HepG2 (cell line): ENCODE data around the gene NFE2L1. TPM values are rescaled to one million over a fixed set of nuclear protein-coding genes. Genes with fewer than 3 reads are reported as not detected.
"Not testable (repeated sequence)": the region's sequence is repeated elsewhere in the genome, so short reads cannot be mapped to it uniquely, and the experiment has no call there.

ENCODE experiments used
- ATAC-seq: fragments of 200-7000 bp; cut with Tn5 transposase; 3 replicates; pipeline ENCODE4 v1.9.1; 2020; ENCODE audit warnings: mild to moderate bottlenecking, moderate library complexity
- BruUV-seq: library from RNA; stranded (reverse); fragments of 400-500 nt; replicated peaks from 2 replicates; lab custom pipeline; 2021; lab: Mats Ljungman, UMichigan
- CTCF ChIA-PET: fragments of 300-600 bp; formaldehyde crosslinking; extraction: SDS; loops from one replicate; lab custom pipeline; 2021; ENCODE audit warnings: low total read pairs, inconsistent platforms, low intra/inter-chr PET ratio; lab: Yijun Ruan, JAX
- POLR2A ChIA-PET: fragments of 350-600 bp; sonication (Branson Sonifier 250); formaldehyde crosslinking; loops from one replicate; lab custom pipeline; 2020; ENCODE audit warnings: antibody characterized with exemption, inconsistent platforms; lab: Yijun Ruan, JAX
- DNase-seq: peaks from one replicate; pipeline ENCODE4 v3.0.0-alpha.2; 2015; ENCODE audit warnings: low spot score
- FAIRE-seq: peaks from 3 replicates; lab custom pipeline; 2011; peaks lifted over from hg19 to GRCh38; lab: Jason Lieb, UNC
- H2AFZ ChIP-seq: one replicate; pipeline ENCODE4 v1.6.1; 2011; ENCODE audit warnings: low read length, inconsistent platforms
- H3K27ac ChIP-seq: fragments of 300-600 bp; 3 replicates; pipeline ENCODE4 v1.8.0; 2011; ENCODE audit warnings: mixed run types, mild to moderate bottlenecking, mixed read lengths, low read length, inconsistent platforms; ENCODE audit not compliant: insufficient read depth; ENCODE audit errors: extremely low read length
- H3K27me3 ChIP-seq, 2 experiments: fragments of 200-600 bp in 1 of 2; 2 replicates in 1 of 2; 3 replicates in 1 of 2; pipeline versions ENCODE4 v1.6.0 to v1.8.0; 2011; ENCODE audit warnings: low read length in 2 of 2, mild to moderate bottlenecking in 2 of 2, moderate library complexity in 2 of 2, inconsistent platforms in 1 of 2; ENCODE audit not compliant: insufficient read depth in 2 of 2, control insufficient read depth in 1 of 2
- H3K36me3 ChIP-seq, 2 experiments: fragments of 200-600 bp in 1 of 2; replicated peaks in 1 of 2; 2 replicates in 1 of 2; 3 replicates in 1 of 2; pipeline versions ENCODE4 v1.5.1 to v1.8.0; 2011; ENCODE audit warnings: low read length in 2 of 2, inconsistent platforms in 1 of 2; ENCODE audit not compliant: insufficient read depth in 2 of 2, control insufficient read depth in 1 of 2
- H3K4me1 ChIP-seq: 2 replicates; pipeline ENCODE4 v1.5.1; 2012; ENCODE audit warnings: low read length, inconsistent platforms; ENCODE audit not compliant: insufficient read depth
- H3K4me2 ChIP-seq: 2 replicates; pipeline ENCODE4 v1.6.0; 2011; ENCODE audit warnings: low read depth, low read length, inconsistent platforms
- H3K4me3 ChIP-seq, 3 experiments: fragments of 200-600 bp in 1 of 3; sonication (generic), shearing (Covaris generic) in 1 of 3; replicated peaks in 1 of 3; 2 replicates each; pipeline ENCODE4 v1.5.1; 2011 to 2016; ENCODE audit warnings: low read length in 3 of 3, inconsistent platforms in 2 of 3, low read depth in 2 of 3, mild to moderate bottlenecking in 2 of 3, control low read depth in 1 of 3, mixed read lengths in 1 of 3; ENCODE audit not compliant: insufficient read depth in 1 of 3
- H3K79me2 ChIP-seq: one replicate; pipeline ENCODE4 v1.6.1; 2011; ENCODE audit warnings: low read length, inconsistent platforms; ENCODE audit not compliant: insufficient read depth
- H3K9ac ChIP-seq: 2 replicates; pipeline ENCODE4 v1.6.0; 2011; ENCODE audit warnings: mild to moderate bottlenecking, low read depth, low read length, inconsistent platforms; ENCODE audit not compliant: insufficient read depth
- H3K9me3 ChIP-seq: 2 replicates; pipeline ENCODE4 v1.5.1; 2012; ENCODE audit warnings: mild to moderate bottlenecking, low read length
- H4K20me1 ChIP-seq: 2 replicates; pipeline ENCODE4 v1.6.0; 2011; ENCODE audit warnings: inconsistent platforms, mild to moderate bottlenecking, low read length, moderate library complexity; ENCODE audit not compliant: insufficient read depth
- WGBS: methylation state at CpG from one replicate; pipeline ENCODE4 v1.1.6; 2017; ENCODE audit warnings: low lambda C conversion rate; 5-methylcytosine and 5-hydroxymethylcytosine counted together
- in situ Hi-C: cut with HindIII; loops from 2 replicates; pipeline ENCODE4 v1.10.0; 2017; ENCODE audit warnings: low pct_unique_long_range_greater_than_20kb; ENCODE audit not compliant: extremely low pct_ligation_motif_present
- intact Hi-C: fragments of 100-400 bp; cut with micrococcal nuclease; formaldehyde crosslinking; loops from one replicate; pipeline ENCODE4 v1.10.0; 2022; ENCODE audit not compliant: unreplicated experiment
- polyA plus RNA-seq, 8 experiments: library from polyadenylated mRNA; depleted of rRNA in 3 of 8; stranded (reverse) in 7 of 8; unstranded in 1 of 8; fragments of >200 nt; fragmentation: Illumina TruSeq in 4 of 8; extraction: Trizol in 4 of 8; gene quantifications; 2 replicates each; pipeline versions ENCODE4 v1.2.1 to v1.2.3, GENCODE V29; 2011 to 2016; ENCODE audit warnings: low read depth in 4 of 8, missing spikeins in 1 of 8, mixed read lengths in 1 of 8; ENCODE audit not compliant: insufficient read depth in 1 of 8
- total RNA-seq, 5 experiments: library from RNA; depleted of rRNA; stranded (reverse); fragments of >200 nt; fragmentation: Illumina TruSeq; extraction: Trizol; gene quantifications; 2 replicates each; pipeline ENCODE4 v1.2.3, GENCODE V29; 2016; ENCODE audit warnings: low read depth in 1 of 5

Gene NFE2L1
- total and polyA plus RNA-seq, 2 of the 13 experiments (the other 11 are each of a cell fraction or from before 2014, with no cell fraction given) = 67.0 to 234 TPM

DNA sequence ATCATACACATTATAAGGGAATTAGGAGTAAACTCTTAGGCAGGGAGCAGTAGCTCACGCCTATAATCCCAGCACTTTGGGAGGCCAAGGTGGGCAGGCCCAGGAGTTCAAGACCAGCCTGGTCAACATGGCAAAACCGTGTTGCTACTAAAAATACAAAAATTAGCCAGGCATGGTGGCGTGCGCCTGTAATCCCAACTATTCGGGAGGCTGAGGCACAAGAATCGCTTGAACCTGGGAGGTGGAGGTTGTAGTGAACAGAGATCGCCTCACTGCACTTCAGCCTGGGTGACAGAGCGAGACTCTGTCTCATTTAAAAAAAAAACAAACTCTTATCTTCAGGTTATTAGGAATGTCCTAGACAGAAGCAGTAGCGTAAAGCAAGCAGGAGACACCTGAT, 24.7 kb downstream of the NFE2L1 start:
- ChIA-PET CTCF (interaction anchor here (3.3 to 5.4 kb wide), 2 partner anchors 36 to 47 kb away, joined by 19 to 127 read pairs; partner anchors contain the start of gene COPZ2), POLR2A (interaction anchor here (3.4 kb wide), 1 partner anchor 24 kb away, joined by 15 read pairs; the partner anchor contains the start of gene NFE2L1)
- DNase-seq, H2AFZ ChIP-seq, H3K79me2 ChIP-seq, H3K4me2 ChIP-seq, H4K20me1 ChIP-seq, H3K27me3 ChIP-seq, intact Hi-C loops, ATAC-seq, H3K9ac ChIP-seq, H3K4me3 ChIP-seq, FAIRE-seq, BruUV-seq, H3K27ac ChIP-seq, H3K9me3 ChIP-seq: not testable (repeated sequence)
- in situ Hi-C loops = loop anchor here (5.0 kb wide), 1 partner anchor 46 kb away; no protein-coding TSS in a partner anchor
- peaks cover 20% of the 10 kb centered on the region for H3K4me1 ChIP-seq
- 94% methylated on average over 9 of the region's 9 CpGs for WGBS
- H3K36me3 ChIP-seq = peaks cover 12 to 48% of the 10 kb centered on the region in 2 experiments

DNA sequence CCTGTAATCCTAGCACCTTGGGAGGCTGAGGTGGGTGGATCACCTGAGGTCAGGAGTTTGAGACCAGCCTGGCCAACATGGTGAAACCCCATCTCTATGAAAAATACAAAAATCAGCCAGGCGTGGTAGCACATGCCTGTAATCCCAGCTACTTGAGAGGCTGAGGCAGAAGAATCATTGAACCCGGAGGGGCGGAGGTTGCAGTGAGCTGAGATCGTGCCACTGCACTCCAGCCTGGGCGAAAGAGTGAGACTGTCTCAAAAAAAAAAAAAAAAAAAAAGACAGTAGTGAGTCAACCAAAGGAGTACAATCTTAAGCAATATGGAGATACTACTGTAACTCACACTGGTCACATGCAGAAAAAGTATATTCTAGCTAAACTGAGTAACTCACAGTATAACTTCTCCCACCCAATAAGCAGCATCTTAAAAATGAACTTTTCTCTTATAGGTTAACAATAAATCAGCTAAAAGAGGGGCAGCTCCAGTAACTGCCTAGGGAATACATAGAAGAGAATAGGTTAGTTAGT, 25.5 kb downstream of the NFE2L1 start:
- ATAC-seq, H4K20me1 ChIP-seq, DNase-seq, BruUV-seq, H3K27ac ChIP-seq, H3K9me3 ChIP-seq, H3K9ac ChIP-seq, FAIRE-seq, H3K4me2 ChIP-seq, H2AFZ ChIP-seq, H3K27me3 ChIP-seq, H3K79me2 ChIP-seq, H3K4me3 ChIP-seq: not testable (repeated sequence)
- Histone ChIP-seq H3K36me3 (peaks cover 12 to 48% of the 10 kb centered on the region in 2 experiments), H3K4me1 (peaks cover 12% of the 10 kb centered on the region)
- in situ Hi-C loops (loop anchor here (5.0 kb wide), 1 partner anchor 46 kb away; no protein-coding TSS in a partner anchor), intact Hi-C loops (loop anchor here (1.0 to 2.0 kb wide), 3 partner anchors 21 to 48 kb away; partner anchors contain the start of gene COPZ2)
- ChIA-PET POLR2A (interaction anchor here (3.4 kb wide), 1 partner anchor 25 kb away, joined by 15 read pairs; the partner anchor contains the start of gene NFE2L1), CTCF (interaction anchor here (1.2 to 5.4 kb wide), 4 partner anchors 25 to 63 kb away, joined by 4 to 127 read pairs (median 13); partner anchors contain the start of genes COPZ2 and NFE2L1)
- 94% methylated on average over 5 of the region's 5 CpGs for WGBS
